Kidney glomerular epithelial cell (primary cell): ENCODE results near the gene FOXA1.

Experiments used
- DNase-seq: peaks from one replicate; lab custom pipeline; 2025; lab: John Stamatoyannopoulos, UW

Gene FOXA1

DNA sequence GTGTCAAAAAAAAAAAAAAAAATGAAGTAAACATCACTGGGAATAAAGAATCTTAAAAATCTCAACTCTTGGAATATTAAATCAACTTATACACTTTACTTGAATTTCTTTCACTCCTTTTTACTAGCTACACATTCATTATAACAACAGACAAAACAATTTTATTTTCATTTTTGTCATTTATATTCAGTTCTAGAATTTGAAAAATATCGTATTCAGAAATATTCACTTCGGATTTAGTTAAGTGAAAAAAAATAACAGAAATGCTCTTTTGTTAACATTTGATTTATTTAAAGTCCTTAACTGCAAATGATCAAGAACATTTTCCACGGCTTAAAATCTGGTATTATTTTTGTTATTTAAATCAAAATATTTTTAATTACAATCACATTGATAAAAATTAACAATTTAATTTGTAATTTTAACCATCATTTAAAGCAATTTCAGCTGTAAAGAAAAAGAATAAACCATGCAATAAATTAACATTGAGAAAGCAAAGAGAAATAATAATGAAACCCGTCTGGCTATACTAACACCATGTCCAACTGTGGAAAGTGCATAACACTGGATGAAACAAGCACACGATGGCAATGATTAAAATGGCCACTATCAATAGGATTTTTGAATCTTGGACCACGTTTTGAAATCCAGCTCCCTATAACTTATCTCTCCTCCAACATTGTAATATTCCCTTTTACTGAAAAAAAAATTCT, 5.2 kb downstream of the FOXA1 start:
- DNase-seq, result no peak

DNA sequence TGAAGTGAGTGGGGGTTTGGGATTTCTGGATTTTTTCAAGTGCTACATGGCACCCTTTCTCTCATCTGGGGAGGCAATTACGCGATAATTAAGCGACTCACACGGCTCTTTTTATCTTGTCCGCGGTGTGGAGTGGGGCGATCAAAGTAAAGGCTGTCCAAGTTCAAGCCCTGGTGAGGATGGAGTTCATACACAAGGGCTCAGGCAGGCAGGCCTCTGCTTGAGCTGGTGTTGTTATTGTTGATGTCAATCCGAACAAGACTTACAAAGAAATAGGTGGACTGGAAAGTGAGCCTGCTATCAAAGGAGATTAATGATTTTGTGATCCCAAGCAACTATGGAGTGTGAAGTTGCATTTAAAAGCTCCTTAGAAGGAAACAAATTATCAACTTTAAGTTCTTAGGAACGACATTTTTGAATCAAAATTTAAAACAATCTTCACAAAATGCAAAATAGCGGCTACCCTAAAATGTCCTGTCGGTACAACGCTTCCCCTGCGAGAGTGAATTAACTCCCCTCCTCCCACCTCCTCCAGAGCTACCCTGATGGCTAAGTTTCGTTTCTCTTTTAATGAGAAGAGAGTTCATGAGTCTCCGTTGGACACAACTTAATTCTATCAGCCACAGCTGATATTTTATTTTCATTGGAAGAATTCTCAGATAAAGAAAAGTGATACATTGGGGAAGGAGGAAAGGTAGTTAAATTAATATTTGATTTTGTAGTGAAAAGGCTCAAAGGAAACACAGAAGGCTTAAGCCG, 5.9 kb downstream of the FOXA1 start:
- no peak for DNase-seq

DNA sequence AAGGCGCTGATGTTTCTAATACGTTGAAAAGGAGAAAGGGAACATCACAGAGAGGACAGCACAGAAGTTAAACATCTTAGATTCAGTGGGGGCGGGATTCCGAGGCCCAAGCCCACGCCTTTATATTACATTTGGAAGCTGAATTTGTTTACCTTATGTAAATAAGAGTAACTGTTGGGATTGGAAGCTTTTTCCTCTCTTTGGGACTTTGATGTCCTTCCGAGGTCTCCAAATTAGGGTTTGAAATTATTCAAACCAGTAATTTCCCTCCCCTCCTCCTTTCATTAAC, 6.4 kb downstream of the FOXA1 start:
- no peak for DNase-seq

DNA sequence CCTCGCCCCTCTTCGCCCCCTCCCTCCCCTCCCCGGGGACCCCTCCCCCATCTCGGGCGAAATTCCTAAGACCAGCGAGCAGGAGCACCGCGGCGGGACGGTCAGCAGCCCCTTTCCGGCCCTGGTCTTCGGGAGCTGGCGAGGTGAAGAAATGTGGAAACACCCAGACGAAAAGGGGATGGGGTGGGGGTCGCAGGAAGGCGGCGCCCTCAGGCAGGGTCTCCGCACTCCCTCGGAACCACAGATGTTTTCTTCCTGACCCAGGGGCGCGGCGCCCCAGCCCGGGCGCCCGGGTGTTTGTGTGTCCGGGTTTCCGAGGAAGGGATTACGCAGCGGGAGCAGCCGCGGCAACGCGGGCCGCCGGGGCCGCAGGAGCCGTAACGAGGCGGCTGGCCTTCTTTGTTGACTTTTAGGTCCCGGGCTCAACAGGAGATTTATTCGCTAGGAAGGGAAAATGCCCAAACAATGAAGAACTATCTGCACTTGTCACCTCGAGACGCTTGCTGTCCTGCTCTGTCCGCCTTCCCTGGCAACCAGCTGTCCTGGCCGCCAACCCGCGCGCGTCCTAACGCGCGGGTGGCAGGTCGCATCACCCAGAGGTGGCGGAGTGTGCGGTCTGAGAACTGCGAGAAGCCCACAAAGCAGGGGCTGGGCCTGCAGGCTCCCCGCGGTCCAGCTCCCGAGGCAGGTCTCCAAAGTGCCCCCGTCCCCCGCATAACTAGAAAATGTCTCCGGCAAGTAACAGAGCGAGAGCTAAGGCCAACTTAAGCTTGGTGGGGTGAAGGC, 7.0 kb downstream of the FOXA1 start:
- DNase-seq, result no peak

DNA sequence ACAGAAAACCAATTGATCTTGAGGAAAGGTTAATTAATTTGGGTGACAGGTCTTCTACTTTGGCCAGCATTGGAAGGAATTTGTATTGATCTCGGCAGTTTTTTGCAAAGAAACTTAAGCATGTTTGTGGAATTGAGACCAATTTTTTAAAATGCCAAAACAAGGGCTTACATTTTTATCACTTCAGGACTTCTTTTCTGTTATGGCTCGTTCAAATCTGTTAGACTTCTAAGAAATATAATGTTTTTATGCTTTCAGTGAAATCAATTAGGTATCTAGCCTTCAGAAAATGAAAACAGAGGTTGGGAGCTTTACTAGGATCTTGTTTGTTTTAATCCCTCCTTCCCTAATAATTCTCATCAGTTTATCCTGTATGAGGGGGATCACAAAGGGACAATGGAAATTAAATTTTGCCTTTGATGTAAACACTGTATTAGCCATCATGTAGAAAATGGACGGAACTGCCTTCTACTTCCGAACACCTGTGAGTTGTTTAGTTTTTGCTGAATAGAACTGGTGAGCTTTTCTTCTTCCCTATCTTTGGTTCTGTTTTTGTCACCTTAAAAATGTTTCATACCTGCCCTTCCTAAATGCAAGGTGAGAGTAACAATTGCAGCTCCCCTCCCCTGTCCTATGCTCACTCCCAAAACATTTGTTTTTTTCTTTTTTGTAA, 7.8 kb downstream of the FOXA1 start:
- no peak for DNase-seq

DNA sequence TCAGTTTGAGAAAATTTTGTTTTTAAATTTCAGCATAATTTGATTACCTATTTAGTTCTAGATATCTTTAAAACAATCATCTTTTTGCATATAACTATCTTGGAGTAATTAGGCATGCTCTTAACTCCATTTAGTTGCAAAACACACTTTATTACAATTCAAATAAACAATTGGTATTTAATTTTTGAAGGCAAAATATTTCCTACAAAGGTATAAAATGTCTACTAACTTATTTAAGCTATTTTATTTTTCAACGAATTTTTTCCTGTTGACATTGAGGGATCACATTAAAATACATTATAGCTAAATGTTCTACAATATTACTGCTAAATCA, 8.3 kb downstream of the FOXA1 start:
- DNase-seq, result no peak

DNA sequence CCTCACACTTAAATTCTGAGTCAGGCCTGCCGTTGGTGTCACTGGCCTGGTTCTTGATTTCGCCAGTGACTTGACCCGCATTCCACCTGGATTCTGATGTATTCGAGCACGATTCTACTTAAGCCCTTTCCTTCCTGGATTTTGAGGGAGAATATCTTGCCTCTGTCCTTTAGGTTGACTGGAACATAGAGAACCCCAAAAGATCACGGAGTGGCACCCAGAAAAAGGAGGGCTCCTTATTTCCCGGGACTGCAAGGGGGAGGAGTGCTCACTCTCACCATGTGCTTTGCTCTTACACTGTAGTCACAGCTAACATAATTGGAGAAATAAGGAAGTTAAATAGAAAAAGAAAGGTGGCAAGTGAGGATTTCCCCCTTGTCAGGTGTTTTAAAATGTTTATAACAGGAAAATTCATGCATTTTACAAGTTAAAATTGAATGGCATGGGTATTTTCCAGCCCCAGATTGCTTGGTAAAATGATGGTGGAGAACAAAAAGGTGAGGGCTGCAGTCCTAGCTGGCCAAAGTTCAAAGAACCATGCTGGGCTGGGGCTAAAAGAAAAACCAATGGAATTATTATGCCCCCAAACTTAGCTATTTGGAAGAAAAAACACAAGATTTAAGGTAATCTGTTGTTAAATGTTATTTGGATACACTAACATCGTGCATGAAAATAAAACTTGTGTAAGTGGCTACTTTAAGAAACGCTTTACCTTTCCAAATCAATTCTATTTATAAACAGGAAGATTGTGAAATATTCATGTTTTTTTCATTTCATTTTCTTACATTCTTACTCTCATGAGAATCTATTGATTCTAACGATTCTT, 8.9 kb downstream of the FOXA1 start:
- no peak for DNase-seq

DNA sequence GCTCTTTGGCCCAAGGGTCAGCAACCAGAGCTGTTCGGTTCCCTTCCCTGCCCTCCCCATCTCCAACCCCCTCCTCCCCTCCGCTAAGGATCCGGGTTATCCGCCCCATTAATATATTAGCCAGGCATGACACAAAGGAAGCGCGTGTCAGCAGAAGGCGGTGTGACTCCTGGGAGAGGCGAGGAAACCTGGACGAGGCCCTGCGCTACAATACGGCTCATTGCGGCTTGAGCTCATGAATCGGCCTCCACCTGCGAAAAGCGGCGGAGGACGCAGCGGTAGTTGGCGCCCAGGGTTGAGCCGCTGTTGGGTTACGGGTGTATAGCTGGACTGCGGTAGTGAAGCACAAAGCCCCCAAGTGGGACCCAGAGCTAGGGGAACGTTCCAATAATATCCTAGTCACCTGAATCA, 9.9 kb downstream of the FOXA1 start:
- no peak for DNase-seq

DNA sequence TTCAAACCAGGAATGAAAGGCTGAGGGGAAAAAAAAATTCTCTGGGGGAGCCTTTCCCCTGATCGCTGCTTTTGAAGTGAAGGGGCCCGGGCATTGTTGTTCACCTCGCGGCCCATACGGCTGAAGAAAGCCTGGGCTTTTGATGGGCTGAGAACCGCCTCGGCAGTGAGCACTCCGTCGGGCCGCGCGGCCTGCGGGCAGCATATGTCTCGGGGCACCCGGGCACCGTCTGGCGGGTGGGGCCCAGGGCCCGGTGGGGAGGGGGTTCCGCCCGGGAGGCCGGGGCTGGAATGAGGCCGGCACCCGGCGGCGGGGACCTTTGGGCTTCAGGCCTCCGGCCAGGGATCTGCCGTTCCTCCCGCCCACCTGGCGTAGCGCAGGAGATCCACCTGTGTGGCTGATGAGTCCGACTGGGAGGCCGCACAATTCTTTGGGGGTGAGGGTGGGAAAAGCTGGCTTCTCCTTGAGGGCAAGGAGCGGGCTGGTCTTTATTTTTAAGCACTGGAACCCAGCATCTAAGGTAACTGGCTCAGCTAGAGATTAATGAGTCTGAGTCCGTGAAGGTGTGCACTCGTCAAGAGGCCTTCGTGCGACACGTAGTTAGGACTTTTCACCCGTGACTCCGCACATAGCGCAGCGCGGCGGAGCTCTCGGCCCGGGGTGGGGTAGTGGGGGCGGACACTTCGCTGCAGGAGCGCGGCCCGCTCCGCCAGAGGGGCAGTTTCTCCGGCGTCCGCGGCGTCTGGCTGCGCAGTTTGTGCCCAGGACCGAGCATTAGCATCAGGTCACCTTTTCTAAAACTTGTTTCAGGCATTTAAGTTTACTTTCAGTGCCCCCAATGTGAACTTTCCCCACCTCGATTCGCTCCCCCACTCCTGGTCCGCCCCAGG, 10.6 kb downstream of the FOXA1 start:
- DNase-seq, result no peak

DNA sequence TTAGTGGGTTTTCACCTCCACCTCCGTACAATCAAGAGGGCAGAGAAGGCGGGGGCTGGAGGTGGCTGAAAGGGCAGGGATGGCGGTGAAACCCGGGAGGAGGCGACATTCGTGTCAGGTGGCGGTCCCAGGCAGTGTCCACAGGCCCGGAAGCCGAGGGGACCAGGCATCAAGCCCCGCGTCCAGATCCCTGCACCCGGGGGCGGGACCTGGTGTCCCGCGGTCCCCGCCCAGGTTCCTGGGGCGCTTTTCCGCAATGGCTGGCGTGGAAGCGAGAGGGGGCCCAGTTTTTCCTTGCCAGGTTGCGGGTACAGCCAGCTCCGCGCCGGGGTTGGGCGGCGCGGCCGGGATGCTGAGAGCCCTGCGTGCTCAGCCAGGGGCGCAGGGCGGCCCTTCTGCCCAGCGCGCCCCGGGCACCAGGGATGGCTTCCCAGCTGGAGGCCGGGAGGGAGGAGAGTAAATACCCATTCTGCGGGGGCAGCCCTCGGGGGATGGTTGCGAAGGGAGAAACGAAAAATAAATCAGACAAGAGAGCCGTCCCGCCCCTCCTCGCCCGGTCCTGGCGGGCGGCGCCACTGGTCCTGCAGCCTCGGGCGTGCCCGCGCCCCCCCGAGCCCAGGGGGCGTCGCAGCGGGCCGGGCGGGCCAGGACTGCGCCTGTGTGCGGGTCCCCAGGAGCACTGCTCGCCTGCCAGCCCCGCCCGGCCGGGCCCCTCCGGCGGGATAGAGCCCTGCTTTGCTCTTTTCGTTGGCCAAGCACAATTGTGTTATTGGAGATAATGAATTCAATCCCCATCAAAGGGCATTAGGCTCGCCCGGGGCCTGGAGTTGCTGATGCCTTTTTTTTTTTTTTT, 11.5 kb downstream of the FOXA1 start:
- DNase-seq, result no peak

DNA sequence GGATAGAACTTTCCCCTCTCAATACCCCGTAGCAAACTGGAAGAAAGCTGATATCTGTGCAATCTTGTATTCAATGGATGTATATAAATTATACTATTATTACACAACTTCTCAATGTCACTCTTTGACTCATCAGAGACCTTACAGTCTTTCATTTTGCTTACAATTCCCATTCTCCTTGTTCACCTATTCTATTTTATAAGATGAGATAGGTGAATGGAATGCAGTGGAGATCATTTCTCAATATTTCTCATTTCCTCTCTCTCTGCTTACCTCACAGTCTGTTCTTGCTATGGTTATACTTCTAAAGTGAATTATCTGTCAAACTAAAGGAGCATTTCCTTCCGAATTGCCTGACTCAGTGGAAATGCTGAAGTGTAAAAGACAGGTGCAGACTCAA, 14.9 kb downstream of the FOXA1 start:
- DNase-seq, result no peak

DNA sequence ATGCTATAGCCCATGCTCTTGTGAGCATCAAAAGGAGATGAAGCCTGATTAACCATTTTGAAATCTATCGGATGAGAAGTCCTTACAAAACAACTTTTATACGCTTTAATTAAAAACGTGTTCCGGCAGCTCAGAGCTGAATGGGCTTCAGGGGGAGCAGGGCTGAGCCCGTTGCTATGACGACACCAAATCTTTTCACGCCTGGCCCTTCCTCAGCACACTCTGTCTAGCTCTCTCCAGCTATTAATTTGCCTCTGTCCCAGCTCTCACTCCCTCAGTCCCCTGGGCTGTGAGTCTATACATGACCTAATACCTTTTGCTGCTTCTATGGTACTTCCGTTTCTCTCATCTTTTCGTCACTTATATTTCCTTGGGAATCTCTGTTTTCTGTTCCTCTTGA, 15.8 kb downstream of the FOXA1 start:
- DNase-seq, result no peak

DNA sequence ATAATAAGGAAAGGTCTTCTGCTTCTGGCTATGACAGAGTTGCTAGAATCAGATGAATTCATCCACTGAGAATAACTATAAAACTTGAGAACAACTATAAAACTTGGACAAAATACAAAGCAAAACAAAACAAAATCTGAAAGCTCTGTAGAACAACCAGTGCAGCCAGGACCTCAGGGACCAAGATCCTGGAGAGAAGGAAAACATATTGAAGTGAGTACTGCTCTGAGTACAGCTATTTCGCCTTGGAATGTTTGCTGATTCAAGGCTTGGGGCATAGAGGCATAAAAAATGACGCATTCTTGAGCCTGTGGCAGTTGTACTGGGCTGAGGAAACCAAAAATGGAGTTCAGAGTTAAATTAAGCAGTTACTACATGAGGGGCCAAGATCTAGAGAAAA, 21.7 kb downstream of the FOXA1 start:
- no peak for DNase-seq

DNA sequence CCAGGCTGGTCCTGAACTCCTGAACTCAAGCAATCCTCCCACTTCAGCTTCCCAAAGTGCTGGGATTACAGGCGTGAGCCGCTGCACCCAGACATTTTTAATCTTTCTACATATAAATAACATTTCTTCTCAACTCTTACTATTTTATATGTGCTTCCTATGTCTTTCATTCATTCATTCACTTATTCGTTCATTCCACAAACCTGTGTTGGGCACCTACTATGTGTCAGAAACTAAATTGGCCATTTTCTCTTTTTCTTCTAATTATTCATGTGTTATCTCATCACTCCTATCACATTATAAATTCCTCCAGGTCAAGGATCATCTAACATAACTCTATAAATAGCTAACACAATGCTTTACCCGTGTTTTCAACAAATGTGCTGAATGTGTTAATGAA, 23.7 kb downstream of the FOXA1 start:
- DNase-seq, result no peak

DNA sequence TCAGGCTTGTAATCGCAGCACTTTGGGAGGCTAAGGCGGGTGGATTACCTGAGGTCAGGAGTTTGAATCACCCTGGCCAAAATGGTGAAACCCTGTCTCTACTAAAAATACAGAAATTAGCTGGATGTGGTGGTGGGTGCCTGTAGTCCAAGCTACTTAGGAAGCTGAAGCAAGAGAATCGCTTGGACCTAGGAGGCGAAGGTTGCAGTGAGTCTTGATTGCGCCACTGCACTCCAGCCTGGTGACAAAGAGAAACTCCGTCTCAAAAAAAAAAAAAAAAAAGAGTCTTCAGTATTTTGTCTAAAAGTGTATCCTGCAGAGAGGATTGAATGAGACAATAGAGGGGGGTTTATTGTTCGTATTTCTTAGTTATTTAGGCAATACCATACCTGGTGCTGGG, 25.3 kb downstream of the FOXA1 start:
- no peak for DNase-seq

DNA sequence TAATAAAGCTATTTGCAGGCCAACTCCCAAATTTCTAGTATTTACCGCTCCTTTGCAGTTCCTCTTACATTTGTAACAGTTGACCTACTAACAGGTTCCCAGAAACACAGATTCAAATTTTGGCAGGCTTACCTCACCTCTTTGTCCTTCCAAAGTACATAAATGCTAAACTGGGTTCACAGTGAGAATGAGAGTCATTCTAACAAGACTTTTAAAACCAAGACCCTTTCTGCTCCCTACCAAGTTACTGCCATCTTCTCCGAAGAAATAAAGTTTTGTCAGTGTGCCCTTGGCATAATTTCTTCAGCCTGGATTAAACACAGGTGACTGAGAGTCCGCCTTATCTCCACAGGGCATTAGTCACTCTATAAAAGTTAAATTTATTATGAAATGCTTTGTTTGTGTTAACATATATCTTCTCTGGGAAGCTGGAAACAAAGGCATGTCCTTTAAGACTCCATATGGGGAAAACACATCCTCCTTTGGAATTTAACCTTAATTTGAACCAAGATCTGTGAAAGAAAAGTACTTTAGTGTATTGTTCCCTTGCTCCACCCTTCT, 28.2 kb downstream of the FOXA1 start:
- no peak for DNase-seq

DNA sequence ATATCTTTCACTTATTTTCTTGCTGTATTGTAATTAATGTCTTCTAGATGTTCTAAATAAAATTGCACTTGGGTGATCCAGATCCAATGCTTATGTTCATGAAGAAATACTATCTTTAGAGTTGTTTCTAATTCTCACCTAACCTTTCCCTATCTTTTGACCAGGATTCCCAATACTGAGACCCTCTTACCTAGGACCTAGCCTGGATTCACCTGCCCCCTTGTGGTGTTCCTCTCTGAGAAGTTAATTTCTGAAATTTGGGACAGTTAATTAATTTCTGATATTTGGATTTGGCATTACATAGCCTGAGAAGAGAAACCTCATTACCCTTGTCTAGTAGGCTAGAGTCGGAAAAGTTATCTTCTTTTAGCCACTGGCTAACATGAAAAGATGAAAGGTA, 29.5 kb downstream of the FOXA1 start:
- DNase-seq, result no peak

DNA sequence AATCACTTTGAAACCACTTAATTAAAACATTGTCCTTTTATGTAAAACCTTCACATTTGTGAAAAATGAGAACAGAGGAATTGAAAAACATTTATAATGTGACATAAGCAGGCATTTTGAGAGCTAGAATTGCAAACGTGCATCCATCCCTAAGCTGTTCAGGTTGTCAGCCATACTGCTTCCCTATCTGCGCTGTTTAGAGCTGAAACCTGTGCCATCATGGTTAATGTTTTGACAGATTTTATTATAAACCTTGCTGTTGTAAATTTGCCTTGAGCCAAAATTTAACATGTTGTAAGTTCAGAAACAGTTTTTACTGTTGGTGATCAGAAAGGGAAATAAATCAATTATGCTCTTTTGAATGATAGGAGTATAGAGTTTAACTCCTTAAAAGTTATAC, 31.9 kb downstream of the FOXA1 start:
- DNase-seq, result no peak

DNA sequence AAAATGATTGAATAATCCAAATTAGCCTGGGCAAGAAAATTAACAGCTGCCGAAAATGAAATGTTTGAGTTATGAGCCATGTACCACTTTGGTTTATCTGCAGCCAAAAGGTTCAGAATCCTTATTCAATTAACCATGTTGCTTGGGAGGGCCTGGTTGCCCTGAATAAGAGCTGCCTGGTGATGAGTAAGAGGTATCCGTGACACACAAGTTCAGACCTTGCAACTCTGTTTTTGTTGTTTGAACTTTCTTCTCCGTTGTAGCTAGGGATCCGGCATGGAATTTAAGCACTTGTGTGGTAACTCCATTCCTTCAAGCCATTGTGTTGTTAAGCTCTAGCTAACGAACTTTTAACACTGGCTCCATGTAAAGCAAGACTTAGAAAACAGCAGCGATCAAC, 35.7 kb downstream of the FOXA1 start:
- no peak for DNase-seq

DNA sequence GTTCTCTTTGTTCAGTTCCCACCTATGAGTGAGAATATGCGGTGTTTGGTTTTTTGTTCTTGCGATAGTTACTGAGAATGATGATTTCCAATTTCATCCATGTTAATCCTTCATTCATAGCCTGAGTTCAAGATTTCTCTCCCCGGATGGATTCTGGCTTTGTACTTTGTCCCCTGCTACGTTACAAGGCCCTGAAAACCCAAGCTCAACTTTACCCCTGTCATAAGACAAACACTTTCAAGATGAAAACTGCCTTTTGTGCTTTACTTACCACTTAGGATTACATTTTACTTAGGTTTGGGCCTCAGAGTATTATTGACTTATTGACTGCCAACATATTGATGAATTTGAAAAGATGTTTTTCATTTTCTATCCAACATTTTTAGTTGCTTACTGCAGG, 36.3 kb downstream of the FOXA1 start:
- no peak for DNase-seq
